Suppressor macrophage treated with lipopolysaccharide for 4 hours (primary cell): ENCODE results near the gene CSMD2.
A peak's percentile ranks its signal among the peaks of the same experiment; 100 is the strongest.

Experiments used
- DNase-seq: peaks from one replicate; pipeline ENCODE4 v3.0.0-alpha.2; 2020

CSMD2 gene

GRCh38 chr1:34153246-34153645, 11.8 kb downstream of the CSMD2 start:
- DNase-seq: no peak

- no peak for DNase-seq
Observed at GRCh38 chr1:34149501-34149900, 15.5 kb downstream of the CSMD2 start.

GRCh38 chr1:34147301-34147700, 17.7 kb downstream of the CSMD2 start:
- DNase-seq: no peak

GRCh38 chr1:34144766-34145165, 20.3 kb downstream of the CSMD2 start:
- DNase-seq: no peak

GRCh38 chr1:34143975-34144374, 21.1 kb downstream of the CSMD2 start:
- DNase-seq: no peak

- peak; percentile 21 for DNase-seq
Observed at GRCh38 chr1:34140011-34140676, 24.9 kb downstream of the CSMD2 start.

GRCh38 chr1:34137411-34137810, 27.6 kb downstream of the CSMD2 start:
- DNase-seq: no peak

GRCh38 chr1:34132161-34132420, 32.9 kb downstream of the CSMD2 start:
- no peak for DNase-seq

- no peak for DNase-seq
Observed at GRCh38 chr1:34131396-34132160, 33.5 kb downstream of the CSMD2 start.

GRCh38 chr1:34130306-34130705, 34.7 kb downstream of the CSMD2 start:
- DNase-seq: no peak

- DNase-seq: no peak
Observed at GRCh38 chr1:34129630-34130029, 35.4 kb downstream of the CSMD2 start.

- no peak for DNase-seq
Observed at GRCh38 chr1:34128186-34128889, 36.7 kb downstream of the CSMD2 start.

GRCh38 chr1:34127006-34128000, 37.7 kb downstream of the CSMD2 start:
- DNase-seq: no peak

GRCh38 chr1:34126486-34126885, 38.5 kb downstream of the CSMD2 start:
- DNase-seq: no peak

- no peak for DNase-seq
Observed at GRCh38 chr1:34125721-34126380, 39.2 kb downstream of the CSMD2 start.

- DNase-seq: no peak
Observed at GRCh38 chr1:34122080-34122932, 42.7 kb downstream of the CSMD2 start.

- no peak for DNase-seq
Observed at GRCh38 chr1:34115233-34115632, 49.8 kb downstream of the CSMD2 start.

- peak; percentile 14 for DNase-seq
Observed at GRCh38 chr1:34113887-34114286, 51.1 kb downstream of the CSMD2 start.

GRCh38 chr1:34113362-34113761, 51.7 kb downstream of the CSMD2 start:
- no peak for DNase-seq

GRCh38 chr1:34108711-34109110, 56.3 kb downstream of the CSMD2 start:
- DNase-seq: no peak

GRCh38 chr1:34108269-34108668, 56.8 kb downstream of the CSMD2 start:
- DNase-seq: no peak
